M059J (cell line): Measurements from ENCODE around the gene KLLN. TPM values are rescaled to one million over a fixed set of nuclear protein-coding genes. Genes with fewer than 3 reads are reported as not detected.
A peak's percentile ranks its signal among the peaks of the same experiment; 100 is the strongest.
"Not testable (repeated sequence)": the region's sequence is repeated elsewhere in the genome, so short reads cannot be mapped to it uniquely, and the experiment has no call there.

Source experiments
- DNase-seq: peaks from one replicate; pipeline ENCODE4 v3.0.0-alpha.2; 2012; ENCODE audit warnings: low read depth
- total RNA-seq: library from RNA; depleted of rRNA; stranded (reverse); fragments of >200 nt; shearing (Covaris generic); gene quantifications from 2 replicates; pipeline ENCODE4 v1.2.3, GENCODE V29; 2014; rRNA removed

The KLLN gene, protein sequence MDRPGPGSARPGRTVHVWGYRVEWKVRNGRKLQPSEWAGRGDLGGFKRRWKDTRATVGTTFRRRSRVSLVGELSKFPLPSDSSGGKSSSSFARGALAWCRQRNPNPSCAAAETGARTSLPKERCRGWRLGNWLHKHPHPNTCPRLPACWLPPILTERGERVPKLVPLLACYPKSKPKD
- 0.02 and 0.69 TPM in 2 replicates for total RNA-seq

- DNase-seq, result peak; percentile 83
Measured at GRCh38 chr10:87863053-87863943, at the start of gene KLLN, which contains the start of gene PTEN. TSS of gene KLLN (minus strand) at chr10:87863533. CDS start at chr10:87862487, 1,046 bp downstream. TSS of gene PTEN (plus strand) at chr10:87863625. CDS start at chr10:87864470, 845 bp downstream.

GRCh38 chr10:87903396-87903795 lies 40.1 kb upstream of the KLLN start:
- not testable (repeated sequence) for DNase-seq

DNA sequence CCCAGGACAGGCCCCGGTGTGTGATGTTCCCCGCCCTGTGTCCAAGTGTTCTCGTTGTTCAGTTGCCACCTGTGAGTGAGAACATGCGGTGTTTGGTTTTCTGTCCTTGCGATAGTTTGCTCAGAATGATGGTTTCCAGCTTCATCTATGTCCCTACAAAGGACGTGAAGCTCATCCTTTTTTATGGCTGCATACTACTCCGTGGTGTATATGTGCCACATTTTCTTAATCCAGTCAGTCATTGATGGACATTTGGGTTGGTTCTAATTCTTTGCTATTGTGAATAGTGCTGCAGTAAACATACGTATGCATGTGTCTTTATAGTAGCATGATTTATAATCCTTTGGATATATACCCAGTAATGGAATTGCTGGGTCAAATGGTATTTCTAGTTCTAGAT lies 34.6 kb upstream of the KLLN start:
- DNase-seq, result not testable (repeated sequence)

GRCh38 chr10:87896216-87896615 lies 32.9 kb upstream of the KLLN start:
- DNase-seq, result no peak

- no peak for DNase-seq
Measured at GRCh38 chr10:87895430-87895829, 32.1 kb upstream of the KLLN start.

- DNase-seq, result no peak
Measured at GRCh38 chr10:87887548-87888289, 24.4 kb upstream of the KLLN start.

DNA sequence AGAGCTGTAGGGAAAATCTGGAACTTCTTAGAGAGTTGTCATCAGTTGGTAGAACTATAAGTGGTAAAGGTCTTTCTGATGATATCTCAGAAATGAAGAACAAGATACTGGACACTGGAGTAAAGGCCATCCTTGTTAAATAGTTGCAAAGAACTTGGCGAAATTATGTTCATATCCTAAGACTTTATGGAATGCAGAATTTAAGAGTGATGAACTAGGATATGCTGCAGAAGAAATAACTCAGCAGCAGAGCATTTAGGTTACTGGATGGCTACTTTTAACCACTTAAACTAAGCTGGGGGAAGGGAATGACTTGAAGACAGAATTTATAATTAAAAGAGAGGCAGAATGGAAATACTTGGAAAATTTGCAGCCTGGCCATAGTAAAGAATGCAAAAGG lies 23.8 kb upstream of the KLLN start:
- no peak for DNase-seq

DNA sequence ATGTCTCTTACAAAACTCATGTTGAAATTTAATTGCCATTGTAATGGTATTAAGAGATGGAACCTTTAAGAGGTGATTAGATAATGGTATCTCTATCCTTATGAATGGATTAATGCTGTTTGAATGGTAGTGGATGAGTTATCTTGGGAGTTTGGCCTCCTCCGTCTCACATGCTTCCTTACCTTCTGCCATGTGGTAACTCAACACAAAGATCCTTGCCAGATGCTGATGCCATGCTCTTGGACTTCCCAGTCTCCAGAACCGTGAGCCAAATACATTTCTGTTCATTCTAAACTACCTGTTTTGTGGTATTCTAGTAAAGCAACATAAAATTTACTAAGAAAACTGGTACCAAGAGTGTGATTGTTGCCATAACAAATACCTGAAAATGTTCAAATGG lies 23.3 kb upstream of the KLLN start:
- no peak for DNase-seq

DNA sequence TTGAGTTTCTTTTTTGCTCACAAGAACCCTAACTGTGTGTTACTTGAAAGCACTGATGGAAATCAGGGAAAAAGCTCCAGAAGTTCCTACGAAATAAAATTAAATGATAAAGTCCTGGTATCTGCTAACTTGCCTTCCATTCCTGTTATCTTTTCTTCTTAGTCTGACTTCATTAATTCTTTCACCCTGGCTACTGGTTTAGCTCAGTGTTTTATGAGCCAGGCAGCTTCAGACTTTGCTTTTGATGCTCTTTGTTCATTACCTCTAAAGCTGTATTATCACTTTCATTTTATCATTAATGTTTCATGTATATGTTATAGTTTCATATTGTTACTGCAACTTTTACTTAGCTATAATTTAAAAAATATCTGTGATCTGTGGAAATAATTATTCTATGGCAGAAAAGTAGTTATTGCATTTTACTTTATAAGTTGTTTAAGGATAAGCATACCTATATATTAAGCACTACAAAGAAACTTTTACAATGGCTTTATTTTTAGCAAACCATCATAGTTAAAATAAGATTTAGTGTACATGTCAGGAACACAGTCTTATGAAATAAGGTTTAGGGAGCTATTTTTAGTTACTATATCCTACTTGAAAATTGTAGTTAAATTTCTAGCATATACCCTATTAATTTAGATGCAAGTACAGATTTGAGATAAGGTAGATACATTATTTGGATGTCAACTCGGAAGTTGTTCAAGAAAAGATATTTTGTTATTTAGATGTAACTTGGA lies 19.4 kb upstream of the KLLN start:
- no peak for DNase-seq

DNA sequence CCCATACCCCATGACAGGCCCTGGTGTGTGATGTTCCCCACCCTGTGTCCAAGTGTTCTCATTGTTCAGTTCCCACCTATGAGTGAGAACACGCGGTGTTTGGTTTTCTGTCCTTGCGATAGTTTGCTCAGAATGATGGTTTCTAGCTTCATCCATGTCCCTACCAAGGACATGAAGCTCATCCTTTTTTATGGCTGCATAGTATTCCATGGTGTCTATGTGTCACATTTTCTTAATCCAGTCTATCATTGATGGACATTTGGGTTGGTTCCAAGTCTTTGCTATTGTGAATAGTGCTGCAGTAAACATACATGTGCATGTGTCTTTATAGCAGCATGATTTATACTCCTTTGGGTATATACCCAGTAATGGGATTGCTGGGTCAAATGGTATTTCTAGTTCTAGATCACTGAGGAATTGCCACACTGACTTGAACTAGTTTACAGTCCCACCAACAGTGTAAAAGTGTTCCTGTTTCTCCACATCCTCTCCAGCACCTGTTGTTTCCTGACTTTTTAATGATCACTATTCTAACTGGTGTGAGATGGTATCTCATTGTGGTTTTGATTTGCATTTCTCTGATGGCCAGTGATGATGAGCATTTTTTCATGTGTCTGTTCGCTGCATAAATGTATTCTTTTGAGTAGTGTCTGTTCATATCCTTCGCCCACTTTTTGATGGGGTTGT lies 18.2 kb upstream of the KLLN start:
- DNase-seq, result not testable (repeated sequence)

DNA sequence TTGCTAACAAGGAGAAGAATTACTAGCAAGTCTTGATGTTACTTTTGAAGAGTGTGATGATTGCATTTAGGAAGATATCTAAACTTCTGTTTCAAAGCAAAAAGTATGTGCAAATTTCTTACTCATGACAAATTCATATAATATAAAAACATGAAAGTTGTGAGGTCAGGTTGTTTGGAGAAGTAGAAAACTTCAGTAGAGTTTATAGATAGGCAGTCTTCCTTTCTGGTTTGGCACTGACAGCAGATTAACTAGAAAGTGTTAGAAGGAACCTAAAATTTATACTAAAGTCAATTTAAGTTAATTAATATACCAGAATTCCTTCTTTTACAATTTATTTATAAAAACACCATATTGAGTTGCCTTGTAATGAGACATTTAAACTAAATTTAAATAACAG lies 17.0 kb upstream of the KLLN start:
- DNase-seq, result no peak

- DNase-seq, result no peak
Measured at GRCh38 chr10:87878664-87879459, 15.5 kb upstream of the KLLN start.

GRCh38 chr10:87875929-87876571 lies 12.7 kb upstream of the KLLN start:
- no peak for DNase-seq

DNA sequence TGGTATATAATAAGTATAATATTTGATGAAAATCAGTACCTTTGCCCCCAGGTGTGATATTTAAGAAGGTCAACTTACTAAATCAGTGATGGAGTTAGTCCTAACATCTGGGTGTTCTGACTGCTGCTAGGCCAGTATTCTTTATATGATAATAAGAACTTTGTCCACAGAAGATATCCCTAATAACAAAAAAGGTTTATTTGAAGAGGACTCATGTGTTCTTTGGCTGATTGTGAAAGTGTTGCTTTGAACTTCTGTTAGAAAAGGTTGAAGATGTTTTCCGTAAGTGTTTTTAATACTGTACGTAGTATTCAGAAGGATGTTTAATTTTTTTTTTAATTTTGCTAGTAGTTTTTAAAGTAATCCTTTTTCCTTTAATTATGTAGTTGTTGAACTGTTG lies 10.3 kb upstream of the KLLN start:
- DNase-seq, result no peak

DNA sequence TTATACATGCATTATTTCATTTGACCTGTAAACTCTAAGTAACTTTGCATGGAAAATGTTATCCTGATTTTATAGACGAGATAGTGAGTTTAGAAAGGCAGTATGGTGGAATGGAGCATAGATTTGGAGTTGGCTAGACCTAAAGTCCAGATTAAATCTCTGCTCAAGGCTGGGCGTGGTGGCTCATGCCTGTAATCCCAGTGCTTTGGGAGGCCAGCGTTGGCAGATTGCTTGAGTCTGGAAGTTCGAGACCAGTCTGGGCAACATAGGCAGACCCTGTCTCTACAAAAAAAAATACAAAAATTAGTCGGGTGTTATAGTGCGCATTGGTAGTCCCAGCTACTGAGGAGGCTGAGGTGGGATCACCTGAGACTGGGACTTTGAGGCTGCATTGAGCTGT lies 9.5 kb upstream of the KLLN start:
- no peak for DNase-seq

DNA sequence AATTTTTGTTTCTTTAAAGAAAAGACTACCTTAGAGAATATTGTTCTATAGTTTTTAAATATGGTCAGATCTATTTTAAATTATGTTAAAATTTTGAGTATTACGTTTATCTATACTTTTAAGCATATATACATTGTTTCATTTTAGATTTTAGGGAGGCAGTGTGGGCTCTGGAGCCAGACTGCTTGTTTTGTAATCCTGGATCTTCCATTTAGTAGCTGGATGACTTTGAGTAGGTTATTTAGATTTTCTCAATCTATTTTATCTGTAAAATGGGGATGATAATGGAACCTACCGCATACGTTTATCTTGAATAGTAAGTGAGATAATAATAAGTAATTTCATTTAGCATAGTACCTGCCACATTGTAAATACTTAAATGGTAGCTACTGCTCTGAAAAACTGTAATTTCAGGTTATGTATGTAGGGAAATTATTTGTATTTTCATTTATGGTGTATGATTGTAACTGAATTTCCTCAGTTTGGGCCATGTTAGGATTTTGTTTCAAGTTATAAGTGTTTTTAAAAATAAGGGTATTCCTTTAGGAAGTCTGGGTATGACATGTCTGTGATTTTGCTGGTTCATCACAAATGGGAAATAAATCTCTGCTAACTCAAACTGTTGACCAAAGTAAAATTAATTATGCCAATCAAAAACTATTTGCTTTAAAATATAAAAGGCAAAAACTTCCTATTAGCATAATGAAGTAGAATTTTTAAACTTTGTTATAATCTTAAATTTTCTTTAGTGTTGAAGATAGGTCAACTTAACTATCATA lies 6.6 kb upstream of the KLLN start:
- DNase-seq, result no peak

GRCh38 chr10:87869139-87869538 lies 5.8 kb upstream of the KLLN start:
- not testable (repeated sequence) for DNase-seq

DNA sequence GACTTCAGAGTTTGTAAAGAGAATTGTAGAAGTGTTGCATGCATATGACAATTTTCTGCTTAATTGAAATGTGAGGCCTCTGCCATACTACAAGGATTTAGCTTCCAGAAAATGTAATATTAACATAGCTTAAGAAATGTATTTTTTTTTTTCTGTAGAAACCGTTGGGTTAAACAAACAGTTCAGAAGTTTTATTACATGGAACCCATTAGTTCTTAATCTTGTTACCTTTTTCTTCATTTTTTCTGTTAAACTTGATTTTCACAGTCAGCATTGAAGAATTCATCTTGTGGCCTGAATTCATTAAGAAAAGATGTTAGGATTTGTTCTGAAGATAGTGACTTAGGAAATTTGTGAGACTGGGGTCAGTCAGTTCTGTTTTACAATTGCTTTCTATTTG lies 4.9 kb upstream of the KLLN start:
- no peak for DNase-seq

DNA sequence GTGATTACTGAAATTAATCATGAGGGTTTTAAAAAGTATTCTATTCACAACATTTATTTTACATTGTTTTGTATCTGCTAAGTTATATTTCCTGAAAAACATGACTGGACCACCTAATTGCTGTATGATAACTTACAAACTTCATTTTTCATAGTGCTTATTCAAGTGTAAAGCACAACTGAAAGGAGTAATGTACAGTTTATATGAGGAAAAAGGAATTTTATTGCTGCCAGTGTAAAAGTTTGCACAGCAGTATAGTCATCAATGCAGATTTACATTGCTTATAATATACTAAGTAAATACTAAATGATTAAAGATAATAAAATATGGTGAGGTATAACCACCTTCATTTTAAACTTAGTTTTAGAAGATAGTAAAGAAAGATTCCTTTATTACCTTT lies 4.1 kb upstream of the KLLN start:
- no peak for DNase-seq
